Measurements from ENCODE around the gene LRRK1.

- TF ChIP-seq, protein P1, sequence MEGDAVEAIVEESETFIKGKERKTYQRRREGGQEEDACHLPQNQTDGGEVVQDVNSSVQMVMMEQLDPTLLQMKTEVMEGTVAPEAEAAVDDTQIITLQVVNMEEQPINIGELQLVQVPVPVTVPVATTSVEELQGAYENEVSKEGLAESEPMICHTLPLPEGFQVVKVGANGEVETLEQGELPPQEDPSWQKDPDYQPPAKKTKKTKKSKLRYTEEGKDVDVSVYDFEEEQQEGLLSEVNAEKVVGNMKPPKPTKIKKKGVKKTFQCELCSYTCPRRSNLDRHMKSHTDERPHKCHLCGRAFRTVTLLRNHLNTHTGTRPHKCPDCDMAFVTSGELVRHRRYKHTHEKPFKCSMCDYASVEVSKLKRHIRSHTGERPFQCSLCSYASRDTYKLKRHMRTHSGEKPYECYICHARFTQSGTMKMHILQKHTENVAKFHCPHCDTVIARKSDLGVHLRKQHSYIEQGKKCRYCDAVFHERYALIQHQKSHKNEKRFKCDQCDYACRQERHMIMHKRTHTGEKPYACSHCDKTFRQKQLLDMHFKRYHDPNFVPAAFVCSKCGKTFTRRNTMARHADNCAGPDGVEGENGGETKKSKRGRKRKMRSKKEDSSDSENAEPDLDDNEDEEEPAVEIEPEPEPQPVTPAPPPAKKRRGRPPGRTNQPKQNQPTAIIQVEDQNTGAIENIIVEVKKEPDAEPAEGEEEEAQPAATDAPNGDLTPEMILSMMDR (IDR thresholded peaks at IDR 0.05) = no peak
- TF ChIP-seq POLR2AphosphoS5 (IDR thresholded peaks at IDR 0.05) = no peak
Observed at GRCh38 chr15:100901702-100902435, 17.3 kb upstream of the LRRK1 start.

Data from prostate gland (tissue), 2 donors.